Stimulated activated CD4-positive, alpha-beta T cell treated with anti-CD3 and anti-CD28 coated beads, Interleukin-12 subunit alpha, Interleukin-12 subunit beta, amount 100 ng/mL, for 24 hours (primary cell): ENCODE data around the gene SH3GL1.
"Not testable (repeated sequence)": the region's sequence is repeated elsewhere in the genome, so short reads cannot be mapped to it uniquely, and the experiment has no call there.

Experiments
- DNase-seq, 2 experiments: peaks; one replicate each; pipeline ENCODE4 v3.0.0-alpha.2; 2020; ENCODE audit warnings: low read depth in 2 of 2

Gene SH3GL1

DNA sequence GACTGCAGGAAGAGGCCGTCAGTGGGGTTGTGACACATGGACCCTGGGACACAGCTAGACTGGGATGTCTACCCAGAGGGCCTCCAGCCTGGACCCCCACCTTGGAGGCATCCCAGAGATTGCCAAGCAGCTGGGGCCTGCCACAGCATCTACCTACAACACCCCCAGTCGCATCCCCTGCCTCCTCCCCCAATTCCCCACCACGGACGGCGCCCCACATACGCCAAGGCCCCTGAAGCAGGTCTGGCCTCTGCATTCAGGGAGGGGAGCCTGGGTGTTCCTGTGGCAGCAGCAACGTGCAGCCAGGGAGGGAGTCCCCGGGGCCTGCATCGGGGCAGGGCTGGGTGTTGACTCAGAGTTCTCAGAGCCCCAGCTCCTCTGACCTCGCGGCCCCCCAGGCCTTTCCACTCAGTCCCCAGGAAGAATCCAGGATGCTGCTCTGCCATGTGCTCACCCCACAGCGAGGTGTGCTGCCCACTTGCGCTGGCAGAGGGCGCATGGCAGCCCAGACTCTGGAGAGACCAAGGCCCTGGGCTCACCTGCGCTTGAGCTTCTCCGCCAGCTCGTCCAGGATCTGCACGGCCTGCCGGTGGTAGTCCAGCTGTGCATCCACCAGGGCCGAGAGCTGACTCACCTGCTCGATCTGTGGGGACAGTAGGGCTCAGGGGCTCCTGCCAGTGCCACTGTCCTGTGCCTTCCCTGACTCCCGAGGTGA lies 37.4 kb downstream of the SH3GL1 start:
- no peak for DNase-seq

DNA sequence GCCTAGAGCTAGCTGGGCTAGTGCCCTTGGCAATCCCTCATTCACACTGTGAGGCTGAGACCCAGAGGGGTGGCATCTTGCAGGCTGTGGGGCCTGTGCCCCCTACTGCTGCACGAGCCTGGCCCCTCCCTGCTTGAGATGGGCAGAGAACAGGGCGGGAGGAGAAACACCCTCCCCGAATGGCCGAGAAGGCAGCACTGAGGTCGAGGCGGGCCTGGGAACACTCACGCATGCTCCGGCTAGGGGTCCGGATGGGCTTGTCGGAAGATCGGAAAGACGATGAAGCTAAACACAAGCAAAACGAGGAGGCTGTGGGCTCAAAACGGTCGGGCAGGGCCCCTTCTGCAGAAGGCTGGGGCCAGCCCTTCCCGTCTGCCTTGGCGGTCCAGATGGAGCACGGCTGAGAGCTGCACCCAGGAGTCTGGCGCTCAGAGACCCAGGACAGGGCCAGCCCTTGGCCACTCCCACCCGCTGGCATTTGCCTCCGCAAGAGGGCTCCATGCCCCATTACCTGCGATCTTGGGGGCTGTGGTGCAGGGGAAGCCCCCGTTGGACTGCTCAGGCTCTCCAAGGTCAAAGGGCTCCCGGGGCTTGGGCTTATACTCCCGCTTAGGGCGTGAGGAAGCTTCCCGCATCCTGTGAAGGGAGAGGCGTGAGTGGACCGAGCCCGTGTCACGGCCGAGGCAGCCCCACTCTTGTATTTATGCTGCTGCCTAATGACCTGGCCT lies 38.1 kb downstream of the SH3GL1 start:
- DNase-seq: no peak

DNA sequence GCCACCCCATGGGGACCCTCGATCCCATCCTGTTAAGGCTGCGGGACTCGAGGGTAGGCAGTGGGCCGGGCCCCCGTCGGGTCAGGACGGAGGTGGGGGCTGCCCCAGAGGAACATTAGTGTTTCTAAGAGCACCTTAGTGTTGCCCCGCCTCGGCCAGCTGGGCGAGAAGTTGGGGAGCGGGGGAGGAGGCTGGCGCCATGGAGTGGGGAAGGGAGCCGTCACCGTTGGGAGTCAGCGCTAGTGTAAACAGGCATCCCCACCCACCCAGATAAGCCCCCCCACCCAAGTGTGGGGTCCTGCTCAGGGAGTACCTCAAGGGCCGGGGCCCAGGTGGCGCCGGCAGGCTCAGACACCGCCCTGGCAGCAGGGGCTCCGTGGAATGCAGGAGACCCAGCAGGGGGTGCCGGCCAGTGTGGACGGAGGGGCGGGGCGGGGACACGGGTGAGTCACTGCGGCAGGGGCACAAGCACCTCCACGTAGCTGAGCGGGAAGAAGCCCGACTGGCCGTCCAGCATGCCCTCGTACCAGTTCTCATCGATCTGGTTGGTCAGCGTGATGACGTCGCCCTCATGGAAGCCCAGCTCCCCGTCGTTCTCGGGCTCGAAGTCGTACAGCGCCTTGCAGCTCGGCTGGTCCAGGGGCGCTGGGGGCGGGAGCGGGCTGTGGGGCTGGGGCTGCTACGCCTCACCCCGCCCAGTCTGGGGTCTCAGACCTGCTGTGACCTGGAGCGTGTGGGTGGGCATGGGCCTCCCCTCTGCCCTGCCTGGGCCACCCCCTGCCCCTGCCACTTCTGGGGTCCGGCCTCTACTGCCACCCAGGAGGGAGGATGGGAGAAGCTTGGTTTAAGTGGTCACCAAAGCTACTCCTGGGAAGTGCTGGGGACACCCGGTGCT lies 38.9 kb downstream of the SH3GL1 start:
- no peak for DNase-seq

DNA sequence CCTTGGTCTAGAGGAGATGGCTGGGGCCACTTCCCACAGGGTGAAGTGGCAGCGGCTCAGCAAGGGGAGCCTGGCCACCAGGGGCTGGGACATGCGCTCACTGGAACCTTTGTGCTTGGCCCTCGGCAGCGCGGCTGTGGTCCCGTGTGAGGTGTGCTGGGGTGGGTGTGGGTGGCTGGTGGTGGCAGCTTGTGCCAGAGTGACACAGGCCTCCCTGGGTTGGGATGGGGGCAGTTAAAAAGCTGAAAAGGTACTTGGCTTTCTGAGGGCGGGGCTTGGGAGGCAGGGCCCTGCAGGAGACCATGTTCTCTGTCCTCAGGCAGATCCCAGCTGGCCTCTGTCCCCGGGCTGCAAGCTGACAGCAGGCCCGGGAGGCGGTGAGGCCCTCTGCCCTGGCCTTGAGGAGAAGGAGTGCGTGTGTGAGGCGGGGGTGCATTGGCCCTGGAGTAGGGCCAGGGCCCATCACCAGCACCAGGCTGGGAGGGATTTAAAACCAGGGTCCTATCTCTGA lies 39.7 kb downstream of the SH3GL1 start:
- no peak for DNase-seq

DNA sequence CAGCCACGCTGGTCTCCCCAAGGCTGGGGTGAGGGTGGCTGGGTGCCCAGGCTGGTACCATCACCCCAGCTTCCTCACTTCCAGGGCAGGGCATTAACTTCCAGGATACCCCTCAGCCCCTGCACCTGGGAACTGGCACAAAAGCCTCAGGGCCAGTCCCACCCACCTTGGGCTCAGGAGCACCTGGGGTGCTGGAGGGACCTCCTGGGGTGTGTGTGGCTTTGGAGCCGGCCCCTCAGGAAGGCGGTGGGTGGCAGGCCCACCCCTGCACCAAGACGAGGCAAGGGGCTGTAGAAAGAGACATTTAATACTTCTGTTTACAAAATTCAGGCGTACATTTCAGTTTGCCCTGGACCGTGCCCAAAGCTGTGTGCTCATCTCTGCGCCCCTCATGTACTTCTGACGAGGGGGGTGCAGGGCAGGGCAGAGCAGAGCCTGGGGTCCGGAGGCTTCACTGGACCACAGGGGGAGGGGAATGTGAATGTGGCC lies 40.2 kb downstream of the SH3GL1 start:
- no peak for DNase-seq

DNA sequence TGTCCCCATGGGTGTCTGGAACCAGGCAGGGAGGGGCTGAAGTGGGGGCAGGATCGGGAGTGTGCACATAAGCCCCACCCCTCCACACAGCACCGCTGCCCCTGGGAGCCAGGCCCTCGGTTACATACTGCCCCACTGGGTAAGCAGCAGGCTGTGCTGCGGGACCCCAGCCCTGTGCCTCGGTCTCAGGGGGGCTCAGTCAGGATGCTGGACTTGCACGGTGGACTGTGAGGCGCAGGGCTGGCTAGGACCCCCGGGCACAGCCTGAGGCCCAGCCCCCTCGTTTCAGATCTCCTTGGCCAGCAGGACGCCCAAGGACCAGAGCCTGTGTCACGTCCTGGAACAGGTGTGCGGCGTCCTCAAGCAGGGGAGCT lies 40.7 kb downstream of the SH3GL1 start:
- DNase-seq: no peak

DNA sequence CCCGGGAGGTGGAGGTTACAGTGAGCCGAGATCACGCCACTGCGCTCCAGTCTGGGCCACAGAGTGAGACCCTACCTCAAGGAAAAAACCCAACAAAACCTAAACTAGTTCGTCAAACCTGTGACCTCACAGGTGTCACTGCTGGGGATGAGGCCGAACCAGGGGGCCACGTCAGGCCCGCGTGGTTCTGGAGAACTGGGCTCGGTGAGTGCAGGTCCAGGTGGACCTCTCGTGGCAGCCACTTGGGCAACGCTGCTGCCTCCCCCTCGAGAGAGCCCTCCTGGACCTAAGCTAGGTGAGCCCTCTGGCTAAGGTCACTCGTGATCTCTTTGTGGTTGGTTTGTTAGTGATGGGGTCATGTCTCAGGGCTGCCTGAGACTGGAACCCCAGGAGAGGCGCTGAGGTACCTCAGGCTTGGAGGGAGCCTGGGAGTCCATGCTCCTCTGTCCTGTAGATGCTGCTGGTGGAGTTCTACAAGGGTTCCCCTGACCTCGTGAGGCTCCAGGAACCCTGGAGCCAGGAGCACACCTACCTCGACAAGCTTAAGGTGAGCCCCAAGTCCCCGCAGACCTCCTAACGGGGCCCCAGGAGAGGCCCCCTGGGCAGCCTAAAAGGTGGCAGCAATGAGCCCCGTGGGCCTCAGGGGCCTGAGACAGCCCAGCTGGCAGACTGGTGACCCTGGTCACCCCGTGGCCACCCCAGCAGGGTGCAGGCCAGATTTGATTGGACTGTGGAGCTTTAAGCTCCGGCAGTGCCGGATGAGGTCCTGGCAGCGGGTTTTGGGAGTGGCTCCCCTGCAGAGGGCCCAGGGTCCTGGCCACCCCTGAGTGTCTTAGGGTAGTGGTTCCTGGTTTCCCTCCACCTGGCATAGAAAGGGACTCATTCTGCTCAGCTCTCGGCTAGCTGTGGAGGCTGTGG lies 41.4 kb downstream of the SH3GL1 start:
- DNase-seq: no peak

DNA sequence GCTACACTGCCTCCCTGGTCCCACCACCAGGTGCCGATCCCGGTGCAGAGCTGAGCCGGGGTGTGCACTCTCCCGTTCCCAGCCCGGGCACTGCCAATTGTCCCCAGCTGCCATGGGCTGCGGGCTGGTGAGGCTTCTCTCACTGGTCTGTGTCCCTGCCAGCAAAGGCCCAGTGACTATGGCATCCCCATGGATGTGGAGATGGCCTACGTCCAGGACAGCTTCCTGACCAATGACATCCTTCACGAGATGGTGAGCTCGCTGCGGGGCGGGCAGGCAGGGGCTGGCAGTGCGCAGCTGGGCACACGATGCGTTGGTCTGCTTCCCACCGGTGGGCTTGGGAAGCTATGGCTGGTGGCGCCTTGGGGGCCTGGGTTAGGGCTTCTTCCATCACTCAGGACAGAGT lies 42.4 kb downstream of the SH3GL1 start:
- no peak for DNase-seq

DNA sequence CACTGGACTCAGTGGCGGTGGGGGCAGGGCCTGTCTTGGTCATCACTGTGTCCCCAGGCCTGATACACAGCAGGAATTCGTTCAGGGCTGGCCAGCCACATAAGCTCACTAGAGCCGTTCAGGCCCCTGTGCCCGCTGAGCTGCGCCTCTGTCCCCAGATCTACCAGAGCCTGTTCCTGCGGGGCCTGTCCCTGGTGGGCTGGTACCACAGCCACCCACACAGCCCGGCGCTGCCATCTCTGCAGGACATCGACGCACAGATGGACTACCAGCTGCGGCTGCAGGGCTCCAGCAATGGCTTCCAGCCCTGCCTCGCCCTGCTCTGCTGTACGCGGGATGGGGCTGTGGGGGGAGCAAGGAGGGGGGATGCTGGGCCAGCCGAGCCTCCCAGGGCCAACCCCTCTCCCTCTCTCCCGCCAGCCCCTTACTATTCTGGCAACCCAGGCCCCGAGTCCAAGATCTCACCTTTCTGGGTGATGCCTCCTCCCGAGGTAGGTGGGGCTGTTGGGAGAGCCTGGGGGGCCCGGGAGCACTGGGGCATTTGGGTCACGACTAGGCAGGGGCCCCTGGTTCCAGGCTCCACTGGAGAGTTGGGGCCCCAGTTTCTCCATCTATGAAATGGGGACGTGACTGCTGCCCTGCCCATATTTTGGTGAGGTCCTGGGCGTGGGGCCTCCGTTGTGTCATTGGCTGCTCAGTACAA lies 43.1 kb downstream of the SH3GL1 start:
- DNase-seq: no peak

DNA sequence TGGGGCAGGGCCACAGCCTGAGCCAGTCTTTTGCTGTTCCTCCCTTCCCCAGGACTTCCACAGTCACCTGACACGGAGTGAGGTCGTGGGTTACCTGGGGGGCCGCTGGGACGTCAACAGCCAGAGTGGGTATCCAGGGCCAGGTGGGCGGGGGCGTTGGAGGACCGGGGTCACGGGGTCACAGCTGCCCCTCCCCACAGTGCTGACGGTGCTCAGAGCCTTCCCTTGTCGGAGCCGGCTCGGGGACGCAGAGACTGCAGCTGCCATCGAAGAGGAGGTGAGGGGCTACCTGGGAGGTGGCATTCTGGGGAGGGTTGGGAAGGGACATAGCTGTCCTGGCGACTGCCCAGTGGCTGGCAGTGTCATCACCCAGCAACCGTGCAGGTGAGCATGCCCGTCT lies 45.5 kb downstream of the SH3GL1 start:
- no peak for DNase-seq

DNA sequence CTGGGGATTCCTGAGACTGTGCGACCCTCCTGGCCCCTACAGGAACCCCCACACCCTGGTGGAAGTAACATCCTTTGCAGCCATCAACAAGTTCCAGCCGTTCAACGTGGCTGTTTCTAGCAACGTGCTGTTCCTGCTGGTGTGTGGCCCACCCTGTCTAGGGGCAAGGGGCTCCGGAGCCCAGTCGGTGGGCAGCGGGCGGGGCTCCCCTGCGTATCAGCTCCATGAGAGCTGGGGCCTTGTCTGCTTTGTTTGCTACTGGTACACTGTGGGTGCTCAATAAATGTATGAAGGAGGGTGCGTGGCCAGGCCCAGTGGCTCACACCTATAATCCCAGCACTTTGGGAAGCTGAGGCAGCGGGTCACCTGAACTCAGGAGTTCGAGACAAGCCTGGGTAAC lies 46.1 kb downstream of the SH3GL1 start:
- no peak for DNase-seq

DNA sequence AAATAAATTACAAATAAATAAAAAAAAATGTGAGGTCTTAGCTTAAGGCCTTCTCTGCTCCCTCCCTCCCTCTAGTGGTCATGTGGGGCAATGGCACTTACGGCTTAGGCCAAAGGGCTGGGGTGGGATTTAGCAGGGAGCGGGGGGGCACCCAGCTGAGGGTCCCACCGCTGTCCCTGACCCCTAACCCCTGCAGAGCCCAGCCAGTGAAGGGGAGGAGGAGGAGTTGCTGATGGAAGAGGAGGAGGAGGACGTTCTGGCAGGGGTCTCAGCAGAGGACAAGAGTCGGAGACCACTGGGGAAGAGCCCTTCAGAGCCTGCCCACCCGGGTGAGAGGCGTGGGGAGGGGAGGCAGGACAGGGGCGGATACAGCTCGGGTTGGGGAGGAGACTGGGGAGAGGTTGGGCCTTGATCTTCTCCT lies 47.6 kb downstream of the SH3GL1 start:
- peak in 1 of 2 experiments; percentile 31 for DNase-seq

DNA sequence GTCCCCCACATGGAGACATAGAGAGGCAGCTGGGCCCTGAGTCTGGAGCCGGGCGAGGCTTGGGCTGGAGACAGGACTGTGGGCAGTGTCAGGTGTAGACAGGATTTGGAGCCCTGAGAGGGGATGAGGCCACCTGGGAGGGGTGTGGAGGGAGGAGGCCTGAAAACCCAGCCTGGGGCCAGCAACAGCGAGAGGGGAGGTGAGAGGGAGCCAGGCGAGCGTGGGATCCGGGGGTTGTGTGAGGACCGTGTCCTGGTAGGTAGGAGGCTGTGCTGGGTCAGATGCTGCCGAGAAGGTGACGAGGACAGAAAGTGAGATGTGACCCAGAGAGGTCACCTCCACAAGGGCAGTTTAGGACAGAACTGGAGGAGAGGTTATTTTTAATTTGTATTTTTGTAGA lies 49.6 kb downstream of the SH3GL1 start:
- DNase-seq: no peak

DNA sequence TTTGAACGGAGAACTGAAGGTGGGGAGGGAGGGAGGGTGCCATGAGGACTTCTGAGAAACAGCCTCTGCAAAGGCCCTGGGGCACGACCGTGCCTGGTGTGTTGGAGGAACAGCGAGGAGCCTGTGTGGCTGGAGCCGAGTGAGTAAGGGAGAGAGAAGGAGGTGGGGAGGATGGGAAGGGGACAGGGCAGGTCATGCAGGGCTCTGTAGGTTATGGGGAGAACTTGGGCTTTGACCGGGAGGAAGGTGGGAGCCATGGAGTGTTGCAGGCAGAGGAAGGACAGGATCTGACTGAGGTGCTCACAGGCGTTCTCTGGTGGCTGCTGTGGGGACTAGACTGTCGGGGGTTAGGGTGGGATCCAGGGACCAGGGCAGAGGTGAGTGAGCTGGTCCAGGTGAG lies 50.2 kb downstream of the SH3GL1 start:
- DNase-seq: no peak

DNA sequence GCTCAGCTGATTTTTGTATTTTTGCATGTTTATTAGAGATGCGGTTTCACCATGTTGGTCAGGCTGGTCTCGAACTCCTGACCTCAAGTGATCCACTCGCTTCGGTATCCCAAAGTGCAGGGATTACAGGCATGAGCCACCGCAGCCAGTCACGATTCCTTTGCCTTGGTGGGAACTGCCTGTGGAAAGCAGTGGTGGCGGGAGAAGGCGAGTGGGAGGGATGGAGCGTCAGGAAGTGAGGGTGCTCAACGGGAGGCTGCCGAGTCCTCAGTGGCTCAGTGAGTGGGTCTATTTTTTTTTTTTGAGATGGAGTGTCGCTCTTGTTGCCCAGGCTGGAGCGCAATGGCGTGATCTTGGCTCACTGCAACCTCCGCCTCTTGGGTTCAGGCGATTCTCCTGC lies 51.1 kb downstream of the SH3GL1 start:
- DNase-seq: not testable (repeated sequence)

DNA sequence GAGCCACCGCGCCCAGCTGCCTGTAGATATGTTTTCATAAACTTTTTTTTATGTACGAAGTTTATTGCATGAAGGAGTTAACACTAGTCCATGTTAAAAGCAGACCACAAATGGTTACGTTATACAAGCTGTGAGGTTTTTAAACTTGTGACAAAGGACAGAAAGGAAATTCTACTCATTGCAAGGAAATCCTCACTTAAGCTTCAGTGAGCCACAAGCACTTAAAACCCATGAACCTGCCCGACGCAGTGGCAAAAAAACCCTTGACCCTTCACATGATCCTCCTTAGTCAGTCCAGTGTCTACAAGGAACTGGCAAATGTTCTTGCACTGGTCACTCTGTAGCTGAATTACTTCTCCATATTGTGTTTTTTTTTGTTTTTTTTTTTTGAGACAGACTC lies 52.8 kb downstream of the SH3GL1 start:
- DNase-seq: no peak

DNA sequence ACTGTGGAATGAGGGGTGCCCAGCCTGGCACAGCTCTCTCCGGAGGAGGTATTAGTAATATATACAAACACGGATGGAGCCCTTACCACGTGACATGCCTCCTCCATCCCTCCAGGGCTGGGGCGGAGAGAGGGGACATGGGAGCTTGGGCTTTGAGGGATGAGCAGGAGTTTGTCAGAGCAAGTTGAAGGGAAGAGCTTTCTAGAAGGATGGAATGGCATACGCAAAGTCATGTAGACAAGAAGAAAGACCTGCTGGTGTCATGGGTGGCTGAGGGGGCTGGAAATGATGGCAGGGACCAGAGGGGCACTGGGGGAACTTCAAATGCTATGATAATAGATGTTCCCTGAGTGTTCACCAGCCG lies 54.3 kb downstream of the SH3GL1 start:
- DNase-seq: no peak

DNA sequence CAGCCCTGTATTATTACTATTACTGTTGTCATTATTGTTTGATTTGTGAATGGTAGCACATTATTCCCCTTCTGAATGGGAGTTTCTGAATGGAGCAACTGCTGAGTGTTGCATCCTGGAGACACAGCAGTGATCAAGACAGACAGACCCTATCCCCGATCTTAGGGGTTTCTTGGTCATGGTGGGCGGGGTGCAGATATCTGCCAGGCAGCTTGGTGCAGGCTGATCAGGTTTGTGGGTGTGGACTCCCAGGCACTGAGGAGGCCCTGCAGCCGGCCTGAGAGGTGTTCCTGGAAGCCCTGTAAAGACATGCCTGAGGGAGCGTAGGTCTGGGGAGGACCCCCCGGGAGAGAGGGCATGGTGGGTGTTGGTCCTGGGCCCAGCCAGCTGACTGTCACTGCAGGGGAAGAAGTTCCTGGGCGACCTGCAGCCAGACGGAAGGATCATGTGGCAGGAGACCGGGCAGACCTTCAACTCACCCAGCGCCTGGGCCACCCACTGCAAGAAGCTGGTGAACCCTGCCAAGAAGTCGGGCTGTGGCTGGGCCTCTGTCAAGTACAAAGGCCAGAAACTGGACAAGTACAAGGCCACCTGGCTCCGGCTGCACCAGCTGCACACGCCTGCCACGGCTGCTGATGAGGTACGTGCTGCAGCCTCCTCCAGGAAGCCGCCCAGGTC lies 54.9 kb downstream of the SH3GL1 start:
- no peak for DNase-seq

DNA sequence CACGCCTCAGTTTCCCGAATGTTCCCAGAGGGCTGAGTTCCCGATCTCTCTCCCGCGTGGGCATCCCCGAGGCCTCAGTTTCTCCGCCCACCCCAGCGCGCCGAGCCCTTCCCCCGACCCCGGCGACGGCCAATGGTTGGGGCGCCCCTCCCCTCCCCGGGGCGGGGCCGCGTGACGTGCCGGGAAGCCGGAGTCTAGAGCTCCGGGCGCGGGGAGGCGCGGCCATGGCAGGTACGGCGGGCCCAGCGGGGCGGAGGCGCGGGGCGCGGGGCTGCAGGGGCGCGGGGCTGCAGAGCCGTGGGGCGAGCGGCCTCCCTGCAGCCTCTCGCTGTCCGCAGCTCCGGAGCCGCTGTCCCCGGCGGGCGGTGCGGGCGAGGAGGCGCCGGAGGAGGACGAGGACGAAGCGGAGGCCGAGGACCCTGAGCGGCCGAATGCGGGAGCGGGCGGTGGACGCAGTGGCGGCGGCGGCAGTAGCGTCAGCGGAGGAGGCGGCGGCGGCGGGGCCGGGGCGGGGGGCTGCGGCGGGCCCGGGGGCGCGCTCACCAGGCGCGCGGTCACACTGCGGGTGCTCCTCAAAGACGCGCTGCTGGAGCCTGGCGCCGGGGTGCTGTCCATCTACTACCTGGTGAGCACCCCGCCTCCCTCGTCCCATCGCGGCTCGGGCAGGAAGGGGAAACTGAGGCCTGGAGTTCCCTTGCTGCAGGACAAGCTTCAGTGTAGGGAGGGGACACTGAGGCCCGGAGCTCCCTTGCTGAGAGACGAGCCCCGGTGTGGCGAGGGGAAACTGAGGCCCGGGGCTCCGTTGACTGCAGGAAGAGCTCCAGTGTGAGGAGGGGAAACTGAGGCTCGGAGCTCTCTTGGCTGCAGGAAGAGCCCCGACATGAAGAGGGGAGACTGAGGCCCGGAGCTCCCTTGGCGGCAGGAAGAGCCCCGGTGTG lies 56.7 kb downstream of the SH3GL1 start, which contains the start of gene MPND:
TSS of gene MPND (plus strand) at position 193 of the 938 bp plus-strand sequence. CDS start at position 225, 32 bp downstream.
- DNase-seq: peak; percentile 86 to 95
